Muscle of back (tissue), 11 donors: ENCODE results near the gene PCDHGB3. TPM values are rescaled to one million over a fixed set of nuclear protein-coding genes. Genes with fewer than 3 reads are reported as not detected.
"Not testable (repeated sequence)": the region's sequence is repeated elsewhere in the genome, so short reads cannot be mapped to it uniquely, and the experiment has no call there.

ENCODE experiments used
- DNase-seq, 3 donors: peaks; one replicate each; pipeline versions ENCODE4 v3.0.0 to v3.0.0-alpha.2; 2013
- polyA plus RNA-seq, 10 donors: library from polyadenylated mRNA; unstranded; fragments of 120-200 nt; gene quantifications; one replicate each; pipeline ENCODE4 v1.2.1, GENCODE V29; 2013; ENCODE audit not compliant: insufficient read length in 10 of 10

PCDHGB3 gene
- polyA plus RNA-seq, 10 donors: 0.99 to 1.7 (median 1.4) TPM

GRCh38 chr5:141389153-141390042, 19.4 kb downstream of the PCDHGB3 start:
- DNase-seq: no peak

GRCh38 chr5:141392429-141393198, 22.6 kb downstream of the PCDHGB3 start, which contains the start of gene PCDHGA8:
Gene PCDHGA8 (plus strand): TSS chr5:141392633. CDS start chr5:141392814, 181 bp downstream.
- no peak for DNase-seq

DNA sequence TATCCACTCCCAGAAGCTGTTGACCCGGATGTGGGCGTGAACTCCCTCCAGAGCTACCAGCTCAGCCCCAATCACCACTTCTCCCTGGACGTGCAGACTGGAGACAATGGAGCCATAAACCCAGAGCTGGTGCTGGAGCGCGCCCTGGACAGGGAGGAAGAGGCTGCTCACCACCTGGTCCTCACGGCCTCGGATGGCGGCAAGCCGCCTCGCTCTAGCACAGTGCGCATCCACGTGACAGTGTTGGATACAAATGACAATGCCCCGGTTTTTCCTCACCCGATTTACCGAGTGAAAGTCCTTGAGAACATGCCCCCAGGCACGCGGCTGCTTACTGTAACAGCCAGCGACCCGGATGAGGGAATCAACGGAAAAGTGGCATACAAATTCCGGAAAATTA, 23.2 kb downstream of the PCDHGB3 start:
- no peak for DNase-seq

GRCh38 chr5:141394401-141395187, 24.6 kb downstream of the PCDHGB3 start:
- not testable (repeated sequence) for DNase-seq

DNA sequence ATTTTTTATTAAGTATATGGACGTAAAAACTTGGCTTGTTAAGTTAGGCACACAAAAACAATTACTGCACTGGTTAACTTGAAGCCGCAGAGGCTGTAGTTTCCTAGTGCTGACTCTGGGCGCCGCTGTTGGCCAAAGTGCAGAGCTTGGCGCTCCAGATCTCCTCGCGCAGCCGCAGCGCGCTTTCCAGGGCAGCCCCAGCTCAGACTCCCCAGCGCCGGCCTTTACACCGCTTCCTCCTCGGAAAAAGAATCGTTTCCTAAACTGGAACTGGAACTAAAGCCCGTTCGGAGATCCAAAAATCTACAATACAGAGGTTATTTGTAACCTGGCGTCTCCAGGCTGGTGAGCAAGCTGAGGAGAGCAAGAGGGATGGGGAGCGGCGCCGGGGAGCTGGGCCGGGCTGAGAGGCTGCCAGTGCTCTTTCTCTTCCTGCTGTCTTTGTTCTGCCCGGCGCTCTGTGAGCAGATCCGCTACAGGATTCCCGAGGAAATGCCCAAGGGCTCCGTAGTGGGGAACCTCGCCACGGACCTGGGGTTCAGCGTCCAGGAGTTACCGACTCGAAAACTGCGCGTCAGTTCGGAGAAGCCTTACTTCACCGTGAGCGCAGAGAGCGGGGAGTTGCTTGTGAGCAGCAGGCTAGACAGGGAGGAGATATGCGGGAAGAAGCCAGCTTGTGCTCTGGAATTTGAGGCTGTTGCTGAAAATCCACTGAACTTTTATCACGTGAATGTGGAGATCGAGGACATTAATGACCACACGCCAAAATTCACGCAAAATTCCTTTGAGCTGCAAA, 27.9 kb downstream of the PCDHGB3 start, which contains the start of gene PCDHGB5:
Gene PCDHGB5 (plus strand): TSS at position 192 of the 796 bp plus-strand sequence. CDS start 181 bp downstream, at position 373.
- DNase-seq: peak in 1 of 3 donors; percentile 24

- DNase-seq: no peak
Measured at GRCh38 chr5:141398608-141399007, 28.6 kb downstream of the PCDHGB3 start.

DNA sequence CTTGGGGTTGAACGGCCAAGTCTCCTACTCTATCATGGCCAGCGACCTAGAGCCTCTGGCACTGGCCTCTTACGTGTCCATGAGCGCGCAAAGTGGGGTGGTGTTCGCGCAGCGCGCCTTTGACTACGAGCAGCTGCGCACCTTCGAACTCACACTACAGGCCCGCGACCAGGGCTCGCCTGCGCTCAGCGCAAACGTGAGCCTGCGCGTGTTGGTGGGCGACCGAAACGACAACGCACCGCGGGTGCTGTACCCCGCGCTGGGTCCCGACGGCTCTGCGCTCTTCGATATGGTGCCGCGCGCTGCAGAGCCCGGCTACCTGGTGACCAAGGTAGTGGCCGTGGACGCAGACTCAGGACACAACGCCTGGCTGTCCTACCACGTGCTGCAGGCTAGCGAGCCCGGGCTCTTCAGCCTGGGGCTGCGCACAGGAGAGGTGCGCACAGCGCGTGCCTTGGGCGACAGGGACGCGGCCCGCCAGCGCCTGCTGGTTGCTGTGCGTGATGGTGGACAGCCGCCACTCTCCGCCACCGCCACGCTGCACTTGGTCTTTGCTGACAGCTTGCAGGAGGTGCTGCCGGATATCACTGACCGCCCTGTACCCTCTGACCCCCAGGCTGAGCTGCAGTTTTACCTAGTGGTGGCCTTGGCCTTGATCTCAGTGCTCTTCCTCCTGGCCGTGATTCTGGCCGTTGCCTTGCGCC, 29.7 kb downstream of the PCDHGB3 start:
- DNase-seq: no peak

DNA sequence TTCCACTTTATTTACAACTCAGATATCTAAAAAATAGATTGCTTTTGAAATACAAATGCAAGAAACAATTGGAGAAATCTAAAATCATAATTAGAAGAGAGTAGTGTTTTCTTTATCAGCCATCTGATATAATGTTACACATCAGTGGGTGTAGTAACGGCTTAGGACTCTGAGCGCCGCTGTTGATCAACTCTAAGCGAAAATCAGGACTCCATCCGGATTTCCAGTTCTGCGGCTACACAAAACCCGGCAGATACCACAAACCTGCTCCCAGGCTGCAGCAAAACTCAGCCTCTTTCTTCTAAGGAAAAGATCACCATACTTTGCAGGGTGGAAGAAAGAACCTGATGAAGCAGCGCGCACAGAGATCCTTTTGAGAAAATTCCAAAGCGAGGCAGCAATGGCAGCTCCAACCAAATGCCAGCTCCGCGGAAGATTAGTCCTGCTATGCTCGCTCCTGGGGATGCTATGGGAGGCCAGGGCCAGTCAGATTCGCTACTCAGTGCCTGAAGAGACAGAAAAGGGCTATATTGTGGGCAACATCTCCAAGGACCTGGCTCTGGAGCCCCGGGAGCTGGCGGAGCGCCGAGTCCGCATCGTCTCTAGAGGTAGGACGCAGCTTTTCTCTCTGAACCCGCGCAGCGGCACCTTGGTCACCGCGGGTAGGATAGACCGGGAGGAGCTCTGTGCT, 32.7 kb downstream of the PCDHGB3 start, which contains the start of gene PCDHGA9:
Gene PCDHGA9 (plus strand): TSS at position 226 of the 691 bp plus-strand sequence. CDS start 175 bp downstream, at position 401.
- DNase-seq: no peak

- DNase-seq: no peak
Measured at GRCh38 chr5:141403387-141403786, 33.3 kb downstream of the PCDHGB3 start.

- DNase-seq: peak in 1 of 3 donors; percentile 57
Measured at GRCh38 chr5:141407790-141408505, 37.9 kb downstream of the PCDHGB3 start, which contains the start of gene PCDHGB6. Gene PCDHGB6 (plus strand): TSS chr5:141408021. CDS start chr5:141408203, 182 bp downstream.

DNA sequence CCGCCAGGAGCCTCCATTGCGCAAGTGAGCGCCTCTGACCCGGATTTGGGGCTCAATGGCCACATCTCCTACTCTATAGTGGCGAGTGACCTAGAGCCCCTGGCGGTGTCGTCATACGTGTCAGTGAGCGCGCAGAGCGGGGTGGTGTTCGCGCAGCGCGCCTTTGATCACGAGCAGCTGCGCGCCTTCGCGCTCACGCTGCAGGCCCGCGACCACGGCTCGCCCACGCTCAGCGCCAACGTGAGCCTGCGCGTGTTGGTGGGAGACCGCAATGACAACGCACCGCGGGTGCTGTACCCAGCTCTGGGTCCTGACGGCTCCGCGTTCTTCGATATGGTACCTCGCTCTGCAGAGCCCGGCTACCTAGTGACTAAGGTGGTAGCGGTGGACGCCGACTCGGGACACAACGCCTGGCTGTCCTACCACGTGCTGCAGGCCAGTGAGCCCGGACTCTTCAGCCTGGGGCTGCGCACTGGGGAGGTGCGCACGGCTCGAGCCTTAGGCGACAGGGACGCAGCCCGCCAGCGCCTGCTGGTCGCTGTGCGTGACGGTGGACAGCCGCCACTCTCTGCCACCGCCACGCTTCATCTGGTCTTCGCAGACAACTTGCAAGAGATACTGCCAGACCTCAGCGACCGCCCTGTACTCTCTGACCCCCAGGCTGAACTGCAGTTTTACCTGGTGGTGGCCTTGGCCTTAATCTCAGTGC, 39.7 kb downstream of the PCDHGB3 start:
- DNase-seq: no peak

DNA sequence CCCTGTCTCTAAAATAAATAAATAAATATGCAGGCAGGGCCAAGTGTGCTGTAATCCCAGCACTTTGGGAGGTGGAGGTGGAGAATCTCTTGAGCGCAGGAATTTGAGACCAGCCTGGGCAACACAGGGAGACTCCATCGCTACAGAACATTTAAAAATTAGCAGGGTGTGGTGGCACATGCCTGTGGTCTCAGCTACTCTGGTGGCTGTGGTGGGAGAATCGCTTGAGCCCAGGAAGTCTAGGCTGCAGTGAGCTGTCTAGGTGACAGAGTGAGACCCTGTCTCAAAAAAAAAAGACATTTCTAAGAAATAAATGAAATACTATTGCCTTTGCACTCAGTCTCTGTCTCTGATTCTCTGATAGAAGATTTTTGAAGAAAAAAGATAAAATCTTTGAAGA, 41.5 kb downstream of the PCDHGB3 start:
- DNase-seq: no peak

- DNase-seq: peak in 2 of 3 donors; percentile 34 to 47
Measured at GRCh38 chr5:141412854-141413539, 43.0 kb downstream of the PCDHGB3 start, which contains the start of gene PCDHGA10. Gene PCDHGA10 (plus strand): TSS chr5:141412987. CDS start chr5:141413176, 189 bp downstream.

- DNase-seq: no peak
Measured at GRCh38 chr5:141413540-141414069, 43.6 kb downstream of the PCDHGB3 start.

GRCh38 chr5:141414548-141415274, 44.7 kb downstream of the PCDHGB3 start:
- DNase-seq: not testable (repeated sequence)

- DNase-seq: not testable (repeated sequence)
Measured at GRCh38 chr5:141415275-141415618, 45.2 kb downstream of the PCDHGB3 start.
